H1 (cell line): Measurements from ENCODE around the gene WIPF3. TPM values are rescaled to one million over a fixed set of nuclear protein-coding genes. Genes with fewer than 3 reads are reported as not detected.

Experiments used
- BRCA1 ChIP-seq: IDR thresholded peaks from 2 replicates; pipeline ENCODE4 v1.6.1; 2012; ENCODE audit warnings: low read depth, low read length, improper control_type of control experiment
- CBX8 ChIP-seq: fragments of 300-800, 300-1000 bp; sonication (generic); IDR thresholded peaks from 2 replicates; pipeline ENCODE4 v1.7.1; 2016; ENCODE audit warnings: low read depth, low read length, borderline replicate concordance
- HDAC2 ChIP-seq, 2 experiments: fragments of 300-600 bp in 1 of 2; sonication (generic) in 1 of 2; IDR thresholded peaks; 2 replicates each; pipeline ENCODE4 v1.6.1; 2011 to 2012; ENCODE audit warnings: low read depth in 2 of 2, low read length in 2 of 2, mild to moderate bottlenecking in 2 of 2, moderate library complexity in 2 of 2, borderline replicate concordance in 1 of 2, inconsistent platforms in 1 of 2
- MAFK ChIP-seq: IDR thresholded peaks from 2 replicates; pipeline ENCODE4 v1.6.1; 2012; ENCODE audit warnings: low read depth, mild to moderate bottlenecking, improper control_type of control experiment, low read length
- MAX ChIP-seq: IDR thresholded peaks from 2 replicates; pipeline ENCODE4 v1.6.1; 2012; ENCODE audit warnings: inconsistent platforms
- SIX5 ChIP-seq: IDR thresholded peaks from 2 replicates; pipeline ENCODE4 v1.6.1; 2011; ENCODE audit warnings: mild to moderate bottlenecking, low read depth, low read length
- TAF1 ChIP-seq: IDR thresholded peaks from 2 replicates; pipeline ENCODE4 v1.6.1; 2011; ENCODE audit warnings: mild to moderate bottlenecking, low read depth, low read length
- ZNF274 ChIP-seq: IDR thresholded peaks from 2 replicates; pipeline ENCODE4 v1.7.0; 2012; ENCODE audit warnings: low read length, borderline replicate concordance; ENCODE audit errors: extremely low read depth
- polyA plus RNA-seq, 7 experiments: library from polyadenylated mRNA; depleted of rRNA in 3 of 7; stranded (reverse) in 5 of 7; unstranded in 2 of 7; fragments of >200 nt in 5 of 7; fragments of 200-250 nt in 2 of 7; gene quantifications; 1 replicate in 5 of 7; 2 replicates in 1 of 7; 4 replicates in 1 of 7; pipeline versions ENCODE4 v1.2.1 to v1.2.3, GENCODE V29; 2011 to 2013; ENCODE audit warnings: missing spikeins in 2 of 7, mixed read lengths in 2 of 7
- total RNA-seq: library from RNA; stranded (reverse); fragmentation: NEBNext Ultra II Directional; extraction: Animal tissue kit (Norgen Biotek cat#: 25700); gene quantifications from 2 replicates; pipeline ENCODE4 v1.2.1, GENCODE V29; 2021

Gene WIPF3
- total and polyA plus RNA-seq, 2 of the 8 experiments (the other 6 are each of a cell fraction or from before 2014, with no cell fraction given) = 5.0 to 12.1 TPM

GRCh38 chr7:29878081-29878688, 71.9 kb downstream of the WIPF3 start (continued):
- no peak for TF ChIP-seq CBX8
- TF ChIP-seq ZNF274 = no peak
- TF ChIP-seq TAF1 = no peak
- no peak for TF ChIP-seq HDAC2 (IDR thresholded peaks at IDR 0.05; ENCODE audit: borderline replicate concordance in 1 of 2, low read depth in 2 of 2, low read length in 2 of 2)
- TF ChIP-seq SIX5 = no peak
- no peak for TF ChIP-seq MAFK
- TF ChIP-seq BRCA1 = no peak
- TF ChIP-seq MAX = no peak
- TF ChIP-seq, all 59 proteins: peak for 2
